ENCODE measurements around the gene ICAM5.

DNA sequence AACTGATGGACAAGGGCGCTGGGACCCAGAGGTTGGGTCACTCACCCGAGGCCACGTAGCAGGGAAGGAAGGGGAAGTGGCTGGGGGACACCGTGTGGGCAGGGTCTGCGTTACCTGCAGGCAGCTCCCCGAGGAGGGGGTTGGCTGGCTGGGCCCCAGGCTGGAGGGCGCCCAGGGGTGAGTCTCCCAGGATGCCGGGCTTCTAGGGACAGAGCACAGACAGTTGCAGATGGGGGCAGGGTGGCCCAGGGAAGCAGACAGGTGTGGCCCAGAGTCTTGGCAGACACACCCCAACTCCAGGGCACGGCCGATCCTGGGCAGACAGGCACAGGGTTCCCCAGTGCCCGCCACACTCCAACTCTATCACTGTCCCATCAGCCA, 31.7 kb downstream of the ICAM5 start:
- TF ChIP-seq POLR2AphosphoS5 (IDR thresholded peaks at IDR 0.05) (no peak), CTCF (IDR thresholded peaks at IDR 0.05) (no peak)
